Muscle of arm (tissue), 12 donors: ENCODE data around the gene BEND2. TPM values are rescaled to one million over a fixed set of nuclear protein-coding genes. Genes with fewer than 3 reads are reported as not detected.

Source experiments
- DNase-seq: peaks from one replicate; pipeline ENCODE4 v3.0.0-alpha.2; 2013
- polyA plus RNA-seq, 12 donors: library from polyadenylated mRNA; unstranded; fragments of 120-200 nt; gene quantifications; one replicate each; pipeline ENCODE4 v1.2.1, GENCODE V29; 2013; ENCODE audit not compliant: insufficient read length in 12 of 12

BEND2 gene
- polyA plus RNA-seq, 12 donors = 0.03 to 0.11 (median 0.05) TPM; not detected in 7

DNA sequence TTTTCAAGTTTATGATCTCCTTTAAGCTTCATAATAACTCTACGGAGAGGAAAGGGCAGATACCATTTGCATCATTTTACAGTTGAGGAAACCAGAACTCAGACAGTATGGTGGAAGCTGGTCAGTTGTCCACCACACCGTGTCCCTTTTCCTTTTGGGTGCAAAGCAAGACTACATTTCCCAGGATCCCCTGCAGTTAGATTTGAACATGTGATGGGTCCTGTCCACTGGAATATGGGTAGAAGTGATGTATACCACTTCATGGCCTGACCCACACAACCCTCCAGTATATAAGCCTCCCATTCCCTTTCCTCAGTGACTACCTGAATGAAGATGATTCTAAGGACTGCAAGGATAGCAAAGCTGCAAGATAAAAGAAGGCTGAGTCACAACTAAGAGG is 74.7 kb downstream of the BEND2 start:
- no peak for DNase-seq

DNA sequence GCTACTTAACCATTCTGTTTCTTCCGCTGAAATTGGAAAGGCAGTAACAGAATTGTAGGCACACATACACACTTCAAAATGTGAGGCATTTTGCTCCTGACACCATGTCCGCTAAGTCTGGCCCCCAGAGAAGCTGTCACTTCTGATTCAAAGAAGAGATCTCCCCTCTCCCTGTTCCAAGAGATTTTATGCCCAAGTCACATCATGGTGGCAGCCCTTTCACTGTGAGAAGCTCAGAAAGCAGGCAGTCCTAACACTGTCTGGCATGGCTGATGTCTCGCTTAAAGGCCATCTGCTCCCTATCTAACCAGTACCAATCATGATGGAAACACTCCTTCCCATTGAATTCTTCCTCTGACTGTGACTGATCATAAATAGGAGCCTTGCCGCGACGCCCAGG is 83.9 kb downstream of the BEND2 start:
- DNase-seq = no peak

DNA sequence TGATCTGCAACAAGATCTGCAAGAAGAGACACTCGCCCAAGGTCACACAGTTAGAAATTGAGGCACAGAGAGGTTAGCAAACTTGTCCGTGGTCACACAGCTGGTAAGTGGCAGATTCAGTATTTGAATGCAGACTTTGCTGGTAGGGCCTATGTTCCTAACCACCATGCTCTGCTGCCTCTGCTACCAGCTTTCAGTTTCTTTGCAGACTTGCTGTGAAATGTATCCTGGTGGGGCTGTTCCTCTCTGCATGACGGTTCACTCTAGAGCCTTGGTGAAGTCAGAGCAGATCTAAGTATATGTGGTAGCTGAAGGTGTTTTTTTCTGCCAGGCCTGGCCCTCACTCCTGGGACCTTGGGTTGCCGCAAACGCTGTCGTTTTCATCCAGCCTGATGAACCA is 87.1 kb downstream of the BEND2 start:
- no peak for DNase-seq

DNA sequence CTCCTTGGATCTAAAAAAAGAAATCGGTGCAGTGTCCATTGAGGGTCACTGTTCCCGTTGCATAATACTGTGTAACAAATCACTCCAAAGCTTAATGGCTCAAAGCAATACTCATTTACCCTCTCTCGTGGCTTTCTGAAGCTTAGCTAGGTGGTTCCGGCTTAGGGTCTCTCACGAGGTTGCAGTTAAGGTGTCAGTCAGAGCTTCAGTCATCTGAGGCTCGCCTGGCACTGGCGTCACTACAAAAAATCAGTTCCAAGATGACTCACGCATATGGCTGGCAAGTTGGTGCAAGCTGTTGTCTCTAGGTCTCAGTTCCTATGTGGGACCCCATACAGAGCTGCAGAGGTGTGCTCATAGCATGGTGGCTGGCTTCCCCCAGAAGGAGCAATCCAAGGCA is 91.0 kb downstream of the BEND2 start:
- DNase-seq = no peak

DNA sequence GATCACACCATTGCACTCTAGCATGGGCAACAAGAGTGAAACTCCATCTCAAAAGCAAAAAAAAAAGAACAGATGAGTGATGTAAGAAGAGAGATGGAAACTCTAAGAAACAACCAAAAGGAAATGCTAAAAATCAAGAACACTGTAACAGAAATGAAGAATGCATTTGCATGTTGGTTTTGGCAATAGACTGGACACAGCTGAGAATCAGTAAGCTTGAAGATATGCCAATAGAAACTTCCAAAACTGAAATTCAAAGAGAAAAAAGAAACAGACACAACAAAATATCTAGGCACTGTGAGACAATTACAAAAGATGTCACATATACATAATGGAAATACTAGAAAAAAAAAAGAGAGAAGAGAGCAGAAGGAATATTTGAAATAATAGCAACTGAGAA is 93.7 kb downstream of the BEND2 start:
- no peak for DNase-seq

DNA sequence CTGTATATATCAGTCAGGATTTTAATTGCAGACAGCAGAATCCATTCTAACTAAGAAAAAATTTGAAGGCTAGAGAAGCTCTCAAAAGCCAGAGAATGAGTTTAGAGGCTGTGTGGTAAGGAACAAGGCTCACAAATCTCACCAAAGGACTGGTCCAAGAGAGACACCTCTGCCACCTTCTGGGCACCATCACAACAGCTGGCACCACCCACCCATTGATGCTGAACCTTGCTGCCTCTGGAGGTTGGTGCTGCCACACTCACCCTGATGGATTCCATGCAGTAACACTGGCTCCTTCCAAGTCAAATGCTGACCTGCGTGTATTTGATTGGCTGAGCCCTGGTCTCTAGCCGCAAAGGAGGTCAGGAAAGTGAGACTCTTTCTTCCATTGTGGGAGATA is 100.8 kb downstream of the BEND2 start:
- DNase-seq = no peak

Other genes with a start within 250 kb of the BEND2 start
- 10 to 100 TPM in 2 of 12 donors, 1 to 10 TPM in 9, not detected in 1; 5.9 to 10.8 (median 9.0) TPM for gene SCML2, start 133.8 kb upstream of the BEND2 start, polyA plus RNA-seq
- 10 to 100 TPM in 1 of 12 donors, 1 to 10 TPM in 10, not detected in 1; 4.4 to 17.2 (median 6.5) TPM for gene CDKL5, start 204.7 kb upstream of the BEND2 start, polyA plus RNA-seq